Measurements from ENCODE around the gene GUCY2C. TPM values are rescaled to one million over a fixed set of nuclear protein-coding genes. Genes with fewer than 3 reads are reported as not detected.

Gene GUCY2C
- total and polyA plus RNA-seq, 4 donors = 0.01 to 0.05 TPM; not detected in 2

DNA sequence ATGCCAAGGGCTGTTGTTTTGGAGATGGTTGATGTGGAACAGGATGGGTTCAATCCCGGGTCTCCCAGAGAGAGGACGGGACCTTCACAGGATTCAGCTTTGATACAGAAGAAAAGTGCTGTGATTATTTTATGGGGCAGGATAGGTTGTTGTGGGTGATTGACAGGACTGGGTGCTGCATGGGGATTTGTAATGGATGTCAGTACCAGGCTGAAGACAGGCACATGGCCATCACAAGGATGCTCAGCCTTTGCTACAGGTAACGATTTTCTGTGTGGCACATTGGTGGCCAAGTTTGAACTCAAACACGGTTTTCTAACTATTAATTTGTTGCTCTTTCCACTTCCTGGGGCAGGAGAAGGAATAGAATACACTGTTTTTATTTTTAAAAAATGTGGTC is 4.5 kb upstream of the GUCY2C start (continued):
- TF ChIP-seq YY1 (IDR thresholded peaks at IDR 0.05) (no peak), JUND (IDR thresholded peaks at IDR 0.05) (no peak), EGR1 (IDR thresholded peaks at IDR 0.05; ENCODE audit: low read depth in 2 of 2) (no peak), ATF3 (IDR thresholded peaks at IDR 0.05) (no peak), HNF4G (IDR thresholded peaks at IDR 0.05) (no peak), MAX (IDR thresholded peaks at IDR 0.05) (no peak), TAF1 (conservative IDR thresholded peaks at IDR 0.05) (no peak)

DNA sequence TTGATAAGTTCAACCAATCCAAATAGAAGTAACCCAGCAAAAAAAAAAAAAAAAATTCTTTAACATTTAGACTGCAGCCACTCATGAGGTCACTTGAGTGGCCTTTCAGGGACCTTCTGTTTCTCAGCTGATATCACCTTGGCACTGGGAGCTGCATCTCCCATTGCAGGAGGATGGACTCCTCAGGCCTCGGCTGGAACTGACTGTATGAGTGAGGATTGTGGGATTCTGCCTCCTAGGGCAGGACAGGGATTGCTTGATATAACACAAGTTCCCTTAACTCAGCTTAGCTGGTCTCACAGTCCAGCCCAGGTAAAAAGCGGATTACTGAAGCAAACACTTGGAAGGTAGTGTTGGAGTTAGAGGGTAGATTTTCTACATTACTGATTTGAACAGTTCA is 3.5 kb upstream of the GUCY2C start:
- no peak overlapping the region for H3K9ac ChIP-seq (ENCODE audit: low read depth in 1 of 2, low read length in 2 of 2)
- TF ChIP-seq RAD21 (IDR thresholded peaks at IDR 0.05) (no peak), FOXA1 (IDR thresholded peaks at IDR 0.05) (no peak), JUND (IDR thresholded peaks at IDR 0.05) (no peak), SP1 (IDR thresholded peaks at IDR 0.05) (no peak), RXRA (IDR thresholded peaks at IDR 0.05) (no peak), NR2F2 (IDR thresholded peaks at IDR 0.05) (no peak), GABPA (IDR thresholded peaks at IDR 0.05 in 1 of 2, conservative IDR thresholded peaks at IDR 0.05 in 1 of 2) (no peak), YY1 (IDR thresholded peaks at IDR 0.05) (no peak), REST (IDR thresholded peaks at IDR 0.05) (no peak), MAX (IDR thresholded peaks at IDR 0.05) (no peak), FOXA2 (IDR thresholded peaks at IDR 0.05) (no peak), EGR1 (IDR thresholded peaks at IDR 0.05; ENCODE audit: low read depth in 2 of 2) (no peak), HNF4G (IDR thresholded peaks at IDR 0.05) (no peak), HNF4A (conservative IDR thresholded peaks at IDR 0.05) (no peak), ATF3 (IDR thresholded peaks at IDR 0.05) (no peak), CTCF (IDR thresholded peaks at IDR 0.05; ENCODE audit: low read depth, low read length, missing input control) (no peak)
- TF ChIP-seq, protein P1, sequence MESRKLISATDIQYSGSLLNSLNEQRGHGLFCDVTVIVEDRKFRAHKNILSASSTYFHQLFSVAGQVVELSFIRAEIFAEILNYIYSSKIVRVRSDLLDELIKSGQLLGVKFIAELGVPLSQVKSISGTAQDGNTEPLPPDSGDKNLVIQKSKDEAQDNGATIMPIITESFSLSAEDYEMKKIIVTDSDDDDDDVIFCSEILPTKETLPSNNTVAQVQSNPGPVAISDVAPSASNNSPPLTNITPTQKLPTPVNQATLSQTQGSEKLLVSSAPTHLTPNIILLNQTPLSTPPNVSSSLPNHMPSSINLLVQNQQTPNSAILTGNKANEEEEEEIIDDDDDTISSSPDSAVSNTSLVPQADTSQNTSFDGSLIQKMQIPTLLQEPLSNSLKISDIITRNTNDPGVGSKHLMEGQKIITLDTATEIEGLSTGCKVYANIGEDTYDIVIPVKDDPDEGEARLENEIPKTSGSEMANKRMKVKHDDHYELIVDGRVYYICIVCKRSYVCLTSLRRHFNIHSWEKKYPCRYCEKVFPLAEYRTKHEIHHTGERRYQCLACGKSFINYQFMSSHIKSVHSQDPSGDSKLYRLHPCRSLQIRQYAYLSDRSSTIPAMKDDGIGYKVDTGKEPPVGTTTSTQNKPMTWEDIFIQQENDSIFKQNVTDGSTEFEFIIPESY (IDR thresholded peaks at IDR 0.05) = no peak
- H3K9me3 ChIP-seq (ENCODE audit: control insufficient read depth in 4 of 4, low read length in 3 of 4) = no peaks in the 10 kb centered on the region
- DNase-seq (ENCODE audit: low spot score) = no peak
- no peaks in the 10 kb centered on the region for H3K4me1 ChIP-seq (ENCODE audit: control insufficient read depth in 4 of 4, insufficient read depth in 4 of 4, low read length in 3 of 4)
- H3K27me3 ChIP-seq (ENCODE audit: control insufficient read depth in 4 of 4, insufficient read depth in 4 of 4, low read length in 3 of 4) = no peaks in the 10 kb centered on the region
- no peaks in the 10 kb centered on the region for H3K36me3 ChIP-seq (ENCODE audit: control insufficient read depth in 4 of 4, insufficient read depth in 3 of 4, low read depth in 1 of 4, low read length in 3 of 4)
- no peak overlapping the region for H3K27ac ChIP-seq (ENCODE audit: low read depth in 1 of 2, low read length in 2 of 2)
- WGBS = 95% methylated on average over 2 of the region's 2 CpGs
- no peak overlapping the region for H3K4me3 ChIP-seq (ENCODE audit: low read depth in 1 of 3, low read length in 3 of 3)
